ENCODE results near the gene ISLR2.

The ISLR2 gene

DNA sequence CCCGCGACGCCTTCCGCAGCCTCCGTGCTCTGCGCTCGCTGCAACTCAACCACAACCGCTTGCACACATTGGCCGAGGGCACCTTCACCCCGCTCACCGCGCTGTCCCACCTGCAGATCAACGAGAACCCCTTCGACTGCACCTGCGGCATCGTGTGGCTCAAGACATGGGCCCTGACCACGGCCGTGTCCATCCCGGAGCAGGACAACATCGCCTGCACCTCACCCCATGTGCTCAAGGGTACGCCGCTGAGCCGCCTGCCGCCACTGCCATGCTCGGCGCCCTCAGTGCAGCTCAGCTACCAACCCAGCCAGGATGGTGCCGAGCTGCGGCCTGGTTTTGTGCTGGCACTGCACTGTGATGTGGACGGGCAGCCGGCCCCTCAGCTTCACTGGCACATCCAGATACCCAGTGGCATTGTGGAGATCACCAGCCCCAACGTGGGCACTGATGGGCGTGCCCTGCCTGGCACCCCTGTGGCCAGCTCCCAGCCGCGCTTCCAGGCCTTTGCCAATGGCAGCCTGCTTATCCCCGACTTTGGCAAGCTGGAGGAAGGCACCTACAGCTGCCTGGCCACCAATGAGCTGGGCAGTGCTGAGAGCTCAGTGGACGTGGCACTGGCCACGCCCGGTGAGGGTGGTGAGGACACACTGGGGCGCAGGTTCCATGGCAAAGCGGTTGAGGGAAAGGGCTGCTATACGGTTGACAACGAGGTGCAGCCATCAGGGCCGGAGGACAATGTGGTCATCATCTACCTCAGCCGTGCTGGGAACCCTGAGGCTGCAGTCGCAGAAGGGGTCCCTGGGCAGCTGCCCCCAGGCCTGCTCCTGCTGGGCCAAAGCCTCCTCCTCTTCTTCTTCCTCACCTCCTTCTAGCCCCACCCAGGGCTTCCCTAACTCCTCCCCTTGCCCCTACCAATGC is 45.1 kb downstream of the ISLR2 start:
- DNase-seq (ENCODE audit: low read depth, low spot score): no peak
- no peak overlapping the region for H3K27ac ChIP-seq

DNA sequence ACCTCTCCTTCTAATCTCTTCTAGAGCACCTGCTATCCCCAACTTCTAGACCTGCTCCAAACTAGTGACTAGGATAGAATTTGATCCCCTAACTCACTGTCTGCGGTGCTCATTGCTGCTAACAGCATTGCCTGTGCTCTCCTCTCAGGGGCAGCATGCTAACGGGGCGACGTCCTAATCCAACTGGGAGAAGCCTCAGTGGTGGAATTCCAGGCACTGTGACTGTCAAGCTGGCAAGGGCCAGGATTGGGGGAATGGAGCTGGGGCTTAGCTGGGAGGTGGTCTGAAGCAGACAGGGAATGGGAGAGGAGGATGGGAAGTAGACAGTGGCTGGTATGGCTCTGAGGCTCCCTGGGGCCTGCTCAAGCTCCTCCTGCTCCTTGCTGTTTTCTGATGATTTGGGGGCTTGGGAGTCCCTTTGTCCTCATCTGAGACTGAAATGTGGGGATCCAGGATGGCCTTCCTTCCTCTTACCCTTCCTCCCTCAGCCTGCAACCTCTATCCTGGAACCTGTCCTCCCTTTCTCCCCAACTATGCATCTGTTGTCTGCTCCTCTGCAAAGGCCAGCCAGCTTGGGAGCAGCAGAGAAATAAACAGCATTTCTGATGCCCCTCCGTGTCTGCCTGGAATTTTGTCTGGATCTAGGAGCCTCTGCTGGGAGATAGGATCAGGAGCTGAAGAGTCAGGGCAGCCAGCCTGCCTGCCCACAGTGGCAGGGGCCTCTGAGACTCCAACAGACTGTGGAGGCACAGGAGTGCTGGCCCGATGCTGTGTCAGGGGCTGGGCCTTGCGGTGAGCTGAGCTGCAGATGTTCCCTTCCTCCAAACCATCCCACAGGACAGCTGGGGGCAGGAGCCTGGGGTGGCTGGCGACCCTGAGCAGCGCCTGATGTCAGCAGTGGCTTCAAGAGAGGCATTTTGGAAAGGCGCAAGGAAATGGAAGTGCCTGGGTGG is 46.2 kb downstream of the ISLR2 start:
- H3K27ac ChIP-seq: no peak overlapping the region
- DNase-seq (ENCODE audit: low read depth, low spot score): no peak

DNA sequence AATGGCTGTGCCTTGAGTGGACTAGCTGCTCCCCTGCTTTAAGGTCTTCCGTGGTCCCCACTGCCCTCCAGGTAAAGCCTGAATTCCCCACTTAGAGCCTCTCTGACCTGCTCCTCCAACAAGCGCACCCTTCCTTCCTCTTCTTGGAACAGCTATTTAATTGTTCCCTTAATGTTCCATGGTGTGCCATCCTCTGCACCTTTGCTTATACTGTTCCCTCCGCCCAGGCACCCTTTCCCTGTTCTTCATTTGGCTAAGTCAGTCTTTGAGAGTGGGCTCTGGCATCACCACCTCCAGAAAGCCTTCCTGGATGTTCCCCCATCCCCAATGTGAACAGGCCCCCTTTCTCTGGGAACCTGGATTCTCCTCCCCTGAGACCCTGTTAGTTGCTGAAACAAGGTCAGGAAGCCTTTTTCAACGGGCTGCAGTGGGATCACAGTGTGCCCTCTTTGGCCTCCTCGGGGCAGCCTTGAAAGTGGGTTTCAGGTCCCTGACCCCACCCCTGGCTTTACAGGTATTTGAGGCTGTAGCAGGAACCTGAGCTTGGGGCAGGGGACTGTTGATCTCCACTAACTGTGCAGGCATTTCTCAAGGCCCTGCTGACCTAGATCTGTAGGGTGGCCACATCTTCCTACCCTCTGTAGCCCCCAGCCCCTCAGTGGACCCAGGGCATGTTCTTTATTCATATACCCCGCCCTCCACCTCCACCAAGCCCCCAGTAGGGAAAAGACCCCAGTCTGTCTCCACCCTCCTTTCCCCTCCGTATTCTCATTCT is 48.1 kb downstream of the ISLR2 start:
- no peak for DNase-seq (ENCODE audit: low read depth, low spot score)
- no peak overlapping the region for H3K27ac ChIP-seq

DNA sequence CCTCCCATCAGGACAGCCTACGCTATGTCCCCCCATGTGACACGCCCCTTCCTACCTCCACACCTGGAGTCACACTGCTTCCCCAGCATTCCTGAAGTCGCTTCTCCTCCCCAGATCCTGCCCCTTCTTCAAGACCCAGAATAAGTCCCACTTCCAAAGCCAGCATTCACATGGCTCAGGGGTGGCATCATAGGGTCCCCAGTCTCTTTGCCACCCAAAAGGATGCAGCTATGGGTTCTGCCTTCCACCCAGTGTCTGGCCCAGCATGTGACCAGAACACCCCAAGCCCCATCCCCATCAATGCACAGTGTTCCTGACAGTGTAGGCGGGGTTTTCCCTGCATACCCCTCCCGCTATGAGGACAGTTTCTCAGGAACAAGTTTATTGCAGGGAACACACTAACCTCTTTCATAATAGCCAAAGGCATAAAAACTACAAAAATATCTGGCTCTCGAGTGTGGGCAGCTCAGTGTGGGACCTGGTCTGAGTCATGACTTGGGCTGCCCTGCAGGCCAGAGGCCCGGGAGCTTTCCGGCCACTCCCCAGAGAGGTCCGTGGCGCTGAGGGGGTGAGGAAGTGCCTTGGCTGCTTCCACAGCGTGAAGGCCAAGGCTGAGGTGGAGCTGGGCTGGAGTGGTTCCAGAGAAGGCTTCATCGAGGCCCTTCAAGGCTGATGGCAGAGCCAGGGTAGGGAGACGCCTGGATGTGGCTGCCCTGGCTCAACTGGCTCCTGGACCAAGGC is 48.9 kb downstream of the ISLR2 start:
- no peak overlapping the region for H3K27ac ChIP-seq
- DNase-seq (ENCODE audit: low read depth, low spot score): no peak

DNA sequence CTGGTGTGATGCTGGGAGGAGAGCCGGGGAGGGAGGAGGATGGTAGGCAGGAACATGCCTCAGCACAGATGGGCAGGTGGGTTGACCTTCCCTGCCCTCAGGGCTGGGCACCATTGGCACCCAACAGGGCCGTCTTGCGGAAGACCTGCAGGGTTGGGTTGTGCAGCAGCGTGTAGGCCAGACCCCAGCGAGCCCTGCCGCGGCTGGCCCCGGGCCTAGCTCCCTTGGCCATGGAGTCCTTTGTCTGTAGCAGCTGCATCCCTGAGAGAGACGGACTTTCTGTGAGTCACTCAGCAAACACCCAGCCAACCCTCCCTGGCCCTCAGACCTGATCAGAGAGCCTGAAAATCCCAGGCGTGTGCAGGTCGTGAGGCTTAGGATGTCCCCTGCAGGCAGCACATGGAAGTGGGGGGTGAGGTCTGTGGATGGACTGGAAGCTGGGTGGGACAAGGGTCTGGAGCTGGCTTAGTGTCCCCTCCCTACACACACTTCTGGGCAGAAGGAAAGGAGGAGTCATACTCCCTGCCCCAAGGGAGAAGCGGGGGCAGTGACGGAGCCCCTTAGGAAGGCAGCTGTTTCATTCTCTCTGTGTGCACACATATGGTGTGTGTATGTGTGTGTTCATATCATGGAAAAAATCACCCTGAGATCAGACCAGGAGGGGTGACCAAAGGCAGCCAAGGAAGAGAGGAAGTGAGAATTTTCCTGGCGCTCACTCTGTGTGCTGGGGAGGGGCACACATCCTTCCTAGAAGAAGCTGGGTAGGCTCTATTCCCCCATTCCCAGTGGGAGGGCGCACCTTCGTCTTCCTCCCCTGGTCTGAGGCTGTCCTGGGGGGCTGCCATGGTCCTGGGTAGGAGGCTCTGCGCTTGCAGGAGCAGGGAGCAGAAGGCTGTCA is 49.8 kb downstream of the ISLR2 start:
- H3K27ac ChIP-seq: no peak overlapping the region
- DNase-seq (ENCODE audit: low read depth, low spot score): no peak

DNA sequence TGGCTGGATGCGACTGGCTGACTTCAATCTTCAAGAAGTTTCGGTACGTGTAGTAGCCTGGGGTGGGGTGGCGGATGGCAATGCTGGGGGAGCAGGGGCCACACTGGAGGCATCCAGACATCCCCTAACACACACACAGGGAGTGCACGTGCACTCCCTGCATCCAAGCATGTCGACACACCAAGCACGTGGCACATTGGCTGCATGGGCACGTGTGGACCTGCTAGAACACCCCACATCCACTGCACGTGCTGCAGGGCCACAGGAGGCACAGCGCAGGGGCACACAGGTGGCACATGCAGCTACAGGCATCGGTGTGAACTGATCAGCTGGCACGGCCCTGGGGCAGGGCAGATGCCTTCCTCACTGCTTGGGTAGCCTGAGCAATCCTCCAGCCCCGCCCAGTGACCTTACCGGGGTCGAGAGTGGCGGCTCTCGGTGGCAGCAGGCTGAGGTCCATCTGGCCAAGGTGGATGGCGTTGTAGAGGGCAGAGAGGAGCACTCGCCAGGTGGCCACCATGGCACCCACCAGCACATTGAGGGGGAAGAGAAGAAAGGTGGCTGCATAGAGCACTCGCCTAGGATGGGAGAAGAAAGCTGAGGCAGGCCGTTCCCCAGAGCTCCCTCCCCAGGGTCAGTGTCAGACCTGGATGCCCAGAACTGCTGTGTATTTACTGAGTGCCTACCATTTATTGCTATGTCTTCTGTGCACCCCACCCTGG is 50.7 kb downstream of the ISLR2 start:
- DNase-seq (ENCODE audit: low read depth, low spot score): no peak
- H3K27ac ChIP-seq: no peak overlapping the region

DNA sequence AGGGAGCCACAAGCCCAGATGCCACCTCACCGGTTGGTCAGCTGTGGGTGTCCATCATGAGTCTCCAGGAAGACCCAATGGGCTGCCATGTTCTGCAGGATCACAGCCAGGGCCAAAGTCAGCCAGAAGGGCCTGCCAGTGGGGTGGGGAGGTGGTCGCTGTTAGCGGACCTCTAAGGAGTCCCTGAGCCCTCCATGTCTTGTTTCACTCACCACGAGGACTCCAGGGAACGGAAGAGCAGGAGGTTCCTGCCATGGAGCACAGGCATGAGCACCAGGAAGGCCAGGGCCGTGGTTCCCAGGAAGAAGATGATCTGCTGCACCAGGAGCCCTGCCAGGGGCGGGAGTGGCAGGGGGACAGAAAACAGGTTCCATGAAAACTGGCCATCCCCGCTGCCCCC is 51.7 kb downstream of the ISLR2 start:
- no peak for DNase-seq (ENCODE audit: low read depth, low spot score)

DNA sequence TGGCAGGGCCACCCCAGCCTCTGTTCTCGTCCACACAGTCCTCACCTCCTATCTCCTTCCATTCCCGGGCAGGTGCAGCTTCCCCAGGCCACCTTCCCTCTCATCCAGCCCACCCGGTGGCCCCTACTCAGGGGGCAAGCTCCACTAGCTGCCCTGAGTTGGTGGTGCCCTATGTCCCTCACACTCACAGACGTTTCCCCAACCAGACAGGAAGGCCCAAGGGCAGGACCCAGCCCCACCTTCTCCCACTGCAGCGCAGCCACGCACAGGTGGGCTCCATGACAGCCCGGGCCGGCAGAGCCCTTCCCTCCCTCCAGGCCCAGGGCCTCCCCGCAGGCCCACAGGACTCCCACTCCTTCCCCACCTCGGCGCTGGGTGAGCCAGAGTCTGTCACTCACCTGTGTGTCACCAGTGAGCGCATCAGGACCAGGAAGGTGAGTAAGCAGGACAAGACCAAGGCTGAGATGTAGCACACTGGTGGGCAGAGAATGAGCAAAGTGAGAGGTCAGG is 54.3 kb downstream of the ISLR2 start:
- no peak for DNase-seq (ENCODE audit: low read depth, low spot score)
- no peak overlapping the region for H3K27ac ChIP-seq

More for the DNA sequence above, 51.7 kb downstream of the ISLR2 start:
- H3K27ac ChIP-seq: no peak overlapping the region

DNA sequence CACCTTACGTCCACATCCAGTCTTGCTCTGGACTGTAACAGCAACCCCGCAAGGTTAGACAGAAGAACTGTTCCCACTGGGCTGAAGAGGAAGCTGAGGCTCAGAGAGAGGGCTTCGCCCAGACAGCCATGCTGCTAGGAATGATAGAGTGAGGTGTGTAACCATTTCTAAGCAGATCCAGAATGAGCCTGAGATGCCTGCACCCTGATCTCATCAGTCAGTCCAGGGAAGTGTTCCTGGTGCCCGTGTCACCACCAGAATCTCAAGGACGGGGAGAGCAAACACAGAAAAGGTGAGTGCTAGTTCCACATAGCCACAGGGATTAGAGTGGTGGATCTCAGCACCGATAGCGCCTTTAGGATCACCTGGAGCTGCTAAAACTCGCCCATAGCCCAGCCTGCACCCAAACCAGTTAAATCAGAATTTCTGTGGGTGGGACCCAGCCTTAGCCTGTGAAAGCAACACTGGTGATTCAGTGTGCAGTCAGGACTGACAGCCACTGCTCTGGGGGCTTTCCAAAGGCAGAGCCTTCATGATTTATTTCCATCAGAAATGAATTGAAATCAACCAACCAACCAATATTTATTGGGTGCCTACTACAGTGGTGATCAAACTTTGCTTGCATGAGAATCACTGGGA is 55.4 kb downstream of the ISLR2 start:
- H3K27ac ChIP-seq: no peak overlapping the region
- DNase-seq (ENCODE audit: low read depth, low spot score): no peak

All from epithelial cell of prostate (primary cell).